Ramos (cell line): ENCODE results near the gene EPB41.

Source experiments
- in situ Hi-C: fragments of 300-500 bp; cut with MboI; formaldehyde crosslinking; loops from one replicate; pipeline ENCODE4 v1.14.3; 2022; ENCODE audit warnings: low sequenced_read_pairs; ENCODE audit not compliant: unreplicated experiment

EPB41 gene

GRCh38 chr1:28889357-28889756, 25.0 kb upstream of the EPB41 start:
- in situ Hi-C loops, result loop anchor here (10.0 kb wide), 1 partner anchor 225 kb away; no protein-coding TSS in a partner anchor

DNA sequence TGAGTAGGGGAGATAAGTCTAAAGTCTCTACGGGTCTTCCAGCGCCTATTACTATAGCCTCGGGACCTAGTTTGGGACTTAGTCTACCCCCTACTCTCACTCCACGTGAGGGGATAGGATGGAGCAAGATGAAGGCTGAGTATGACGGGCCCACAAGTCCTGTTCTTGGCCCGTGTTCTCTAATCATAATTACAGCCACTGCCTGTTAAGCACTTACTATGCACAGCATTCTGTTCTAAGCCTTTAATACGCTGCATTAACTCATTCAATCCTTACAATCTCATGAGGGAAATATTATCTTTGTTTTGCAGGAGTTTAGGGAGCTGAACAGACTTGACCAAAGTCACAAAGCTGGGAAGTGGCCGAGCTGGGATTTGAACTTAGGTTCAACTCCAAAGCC, 23.9 kb upstream of the EPB41 start:
- in situ Hi-C loops, result no loop called here

GRCh38 chr1:28890836-28891235, 23.5 kb upstream of the EPB41 start:
- in situ Hi-C loops, result no loop called here

DNA sequence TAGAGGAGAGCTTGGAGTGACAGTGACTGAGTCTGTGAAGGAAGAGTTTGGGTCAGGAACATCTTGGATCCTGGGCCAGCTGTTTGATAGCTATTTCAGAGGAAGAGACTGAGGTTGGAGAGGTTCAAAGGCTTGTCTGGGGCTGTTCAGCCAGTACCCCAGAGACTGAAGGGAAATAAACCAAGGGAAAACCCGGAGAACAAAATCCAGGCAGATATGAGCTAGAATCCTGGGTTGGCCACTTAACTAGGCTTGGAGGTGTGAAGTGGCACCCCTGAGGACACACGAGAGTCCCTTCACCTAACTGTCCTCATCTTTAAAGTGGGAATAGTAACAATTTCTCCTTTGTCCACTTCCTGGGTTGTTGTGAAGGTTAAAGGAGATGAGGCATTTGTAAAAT, 23.1 kb upstream of the EPB41 start:
- in situ Hi-C loops, result no loop called here

DNA sequence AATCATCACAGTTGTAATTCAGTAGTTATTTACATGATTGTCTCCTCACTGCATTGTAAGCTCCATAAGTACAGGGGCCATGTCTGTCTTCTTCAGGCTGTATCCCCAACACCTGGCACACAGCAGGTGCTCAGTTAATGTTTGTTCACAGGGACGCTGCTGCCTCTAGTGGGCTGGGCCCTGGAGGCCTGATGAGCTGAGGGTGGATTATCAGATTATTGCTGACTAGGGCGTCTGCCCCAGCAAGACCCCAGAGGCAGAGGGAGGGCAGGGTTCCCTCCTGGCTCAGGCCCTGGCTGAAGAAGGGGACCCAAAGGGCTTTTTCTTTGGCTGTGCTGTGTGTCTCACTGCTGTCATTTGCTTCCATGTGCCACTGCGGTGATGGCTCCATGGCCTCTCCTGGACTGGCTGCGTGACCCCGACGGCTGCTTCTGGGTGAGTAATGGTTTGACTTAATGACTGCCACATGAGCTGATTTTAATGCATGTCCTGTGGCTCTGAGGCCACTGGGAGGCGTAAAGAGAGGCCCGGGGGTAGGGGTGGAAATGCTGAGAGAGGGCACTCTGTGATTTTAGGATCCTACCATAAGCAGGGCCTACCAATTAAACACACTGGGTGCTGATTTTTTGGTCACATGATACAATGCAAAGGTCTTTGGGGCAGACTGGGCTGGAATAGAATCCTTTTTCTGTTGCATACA, 20.8 kb upstream of the EPB41 start:
- in situ Hi-C loops, result no loop called here

DNA sequence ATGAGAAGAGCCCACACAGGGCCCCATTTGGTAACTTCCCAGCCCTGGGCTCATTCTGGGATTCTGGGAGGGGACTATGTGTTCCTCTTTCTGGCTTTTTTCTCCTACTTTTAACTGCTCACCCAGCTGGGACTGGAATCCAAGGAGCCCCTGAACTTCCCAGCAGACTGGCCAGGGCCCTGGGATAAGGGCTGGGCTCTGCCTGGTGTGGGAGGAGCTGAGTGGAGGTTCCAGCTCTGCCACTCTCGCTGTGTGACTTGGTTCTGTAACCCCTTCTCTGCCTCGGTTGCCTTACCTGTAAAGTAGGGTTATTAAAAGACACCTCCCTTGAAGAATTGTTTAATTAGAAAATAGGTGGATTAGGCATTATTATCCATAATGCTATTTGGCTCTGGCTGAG, 19.6 kb upstream of the EPB41 start:
- in situ Hi-C loops, result no loop called here

DNA sequence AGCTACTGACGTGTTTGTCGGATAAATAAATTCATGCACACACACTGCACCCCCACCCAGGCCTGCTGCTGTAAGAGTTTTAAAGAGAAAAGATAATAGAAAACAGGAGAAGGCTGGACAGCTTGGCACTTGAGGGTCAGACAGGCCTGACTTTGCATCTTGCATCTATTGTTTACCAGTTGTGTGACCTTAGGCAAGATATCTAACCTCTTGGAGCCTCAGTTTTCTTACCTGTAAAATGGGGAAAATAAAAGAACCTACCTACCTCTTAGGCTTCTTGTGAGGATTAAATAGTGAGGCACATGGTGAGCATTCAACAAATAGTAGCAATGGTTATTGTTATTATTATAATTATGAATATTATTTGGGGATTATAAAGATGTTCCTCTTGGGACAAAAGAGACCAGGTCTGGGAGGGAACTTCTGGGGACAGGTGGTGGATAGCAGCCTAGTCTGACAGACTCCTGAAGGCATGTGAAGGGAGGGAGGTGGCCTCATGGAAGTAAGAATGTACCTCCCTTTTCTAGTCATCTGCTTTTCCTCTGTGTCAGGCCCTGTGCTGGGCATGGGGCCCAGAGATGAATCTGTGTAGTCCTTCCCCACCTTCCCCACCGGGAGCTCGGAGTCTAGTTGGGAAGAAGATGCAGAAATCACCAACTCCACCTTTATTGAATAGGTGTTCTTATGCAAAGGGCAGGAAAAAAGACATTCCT, 18.3 kb upstream of the EPB41 start:
- in situ Hi-C loops, result no loop called here

DNA sequence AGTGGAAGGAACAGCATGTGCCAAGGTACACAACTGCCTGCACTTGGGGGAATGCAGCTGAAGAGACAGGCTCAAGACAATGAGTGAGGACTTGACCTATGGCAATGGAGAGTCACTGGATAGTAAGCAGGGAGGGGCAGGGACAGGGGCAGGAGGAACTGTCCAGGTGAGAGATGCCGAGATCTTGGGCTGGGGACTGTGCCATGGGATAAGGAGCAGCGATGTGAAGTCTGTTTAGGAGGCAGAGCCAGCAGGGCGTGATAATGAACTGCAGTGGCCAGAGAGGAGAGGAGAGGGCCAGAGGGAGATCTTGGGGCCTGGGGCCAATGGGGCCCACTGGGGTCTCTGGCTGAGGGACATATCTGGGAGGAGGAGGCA, 17.8 kb upstream of the EPB41 start:
- in situ Hi-C loops, result no loop called here

DNA sequence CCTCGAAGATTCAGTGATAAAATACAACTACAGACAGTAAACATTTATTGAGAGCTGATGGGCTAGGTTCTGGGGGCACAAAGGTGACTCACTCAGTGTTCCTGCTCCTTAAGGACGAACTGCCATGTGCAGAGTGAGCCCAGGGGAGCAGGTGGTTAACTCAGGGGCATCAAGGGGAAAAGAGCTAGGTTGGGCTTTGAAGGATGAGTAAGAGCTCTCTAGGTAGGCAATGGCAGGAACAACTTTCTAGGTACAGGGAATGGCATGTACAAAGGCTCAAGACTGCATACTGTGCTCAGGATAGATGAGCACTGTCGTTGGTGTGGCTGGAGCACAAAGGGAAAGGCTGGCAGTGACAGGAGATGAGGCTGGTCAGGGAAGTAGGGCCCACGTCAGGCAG, 16.6 kb upstream of the EPB41 start:
- in situ Hi-C loops, result no loop called here

DNA sequence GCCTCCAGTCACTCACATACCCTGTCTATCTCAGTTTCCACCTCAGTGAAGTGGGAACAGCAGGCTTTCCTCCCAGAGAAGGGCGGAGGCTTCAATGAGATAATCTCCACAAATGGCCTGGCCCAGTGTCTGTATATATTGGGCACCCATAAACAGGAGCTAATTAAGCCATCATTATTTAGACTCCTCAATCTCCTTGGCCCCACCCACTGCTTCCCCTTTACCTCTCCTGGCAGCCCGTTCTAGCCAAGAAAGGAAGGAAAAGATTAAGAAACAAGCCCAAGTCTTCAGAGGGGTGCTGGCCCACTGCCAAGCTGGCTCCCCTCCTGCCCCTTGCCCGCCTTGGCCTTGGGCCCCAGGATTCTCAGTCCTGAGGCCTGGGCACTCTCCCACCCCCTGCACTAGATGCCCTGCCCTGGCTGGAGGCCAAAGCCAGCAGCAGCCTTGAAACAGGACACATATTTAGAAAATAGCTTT, 15.9 kb upstream of the EPB41 start:
- in situ Hi-C loops, result no loop called here

DNA sequence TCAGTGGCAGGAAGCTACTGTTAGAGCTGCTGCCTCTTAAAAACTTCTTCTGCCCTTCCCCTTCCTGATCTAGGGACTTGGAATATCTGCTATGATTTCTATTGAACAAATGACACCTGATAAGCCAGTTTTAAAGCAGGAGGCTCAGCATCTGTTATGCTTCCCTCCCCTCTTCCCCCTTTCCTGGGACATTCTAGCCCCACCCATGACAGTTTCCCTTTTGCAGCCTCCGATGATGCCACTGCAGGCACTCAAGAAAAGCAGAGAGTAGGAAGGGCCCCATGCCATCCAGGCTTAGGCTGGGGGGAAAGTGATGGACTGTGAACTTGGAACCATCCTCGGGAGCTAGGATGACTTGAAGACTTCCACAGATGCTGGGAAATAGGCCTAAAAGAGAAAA, 15.1 kb upstream of the EPB41 start:
- in situ Hi-C loops, result no loop called here

- in situ Hi-C loops, result no loop called here
Observed at GRCh38 chr1:28900562-28900961, 13.8 kb upstream of the EPB41 start.

GRCh38 chr1:28902738-28903137, 11.6 kb upstream of the EPB41 start:
- in situ Hi-C loops, result no loop called here

DNA sequence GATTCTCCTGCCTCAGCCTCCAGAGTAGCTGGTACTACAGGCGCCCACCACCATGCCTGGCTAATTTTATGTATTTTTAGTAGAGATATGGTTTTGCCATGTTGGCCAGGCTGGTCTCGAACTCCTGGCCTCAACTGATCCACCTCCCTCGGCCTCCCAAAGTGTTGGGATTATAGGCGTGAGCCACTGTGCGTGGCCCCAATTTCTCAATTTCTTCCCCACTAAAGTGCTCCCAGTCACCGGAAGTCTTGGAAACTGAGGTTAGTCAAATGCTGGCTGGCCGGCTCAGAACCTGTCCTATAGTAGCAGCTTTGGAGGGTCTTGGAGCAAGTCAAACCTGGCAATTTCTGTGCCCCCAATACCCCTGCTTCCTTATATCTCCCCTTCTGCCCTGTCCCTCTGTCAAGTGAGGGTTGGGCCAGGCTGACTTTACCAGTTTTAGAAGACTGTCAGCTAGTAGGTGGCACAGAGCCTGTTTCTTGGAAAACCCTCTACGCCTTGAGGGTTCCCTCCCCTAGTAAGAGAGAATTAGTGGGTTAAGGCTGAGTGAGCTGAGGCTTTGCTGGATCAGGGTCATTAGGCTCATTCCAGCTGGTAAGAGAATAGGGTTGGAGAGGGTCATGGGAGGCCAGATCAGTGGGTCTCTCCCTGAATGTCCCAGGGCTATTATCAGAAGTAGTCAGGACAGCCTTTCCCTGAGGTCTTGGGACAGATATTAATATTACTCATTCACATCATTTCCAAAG, 8.3 kb upstream of the EPB41 start:
- in situ Hi-C loops, result no loop called here

- in situ Hi-C loops, result no loop called here
Observed at GRCh38 chr1:28909198-28909597, 5.2 kb upstream of the EPB41 start.

GRCh38 chr1:28910379-28911115, 3.8 kb upstream of the EPB41 start:
- in situ Hi-C loops, result no loop called here

DNA sequence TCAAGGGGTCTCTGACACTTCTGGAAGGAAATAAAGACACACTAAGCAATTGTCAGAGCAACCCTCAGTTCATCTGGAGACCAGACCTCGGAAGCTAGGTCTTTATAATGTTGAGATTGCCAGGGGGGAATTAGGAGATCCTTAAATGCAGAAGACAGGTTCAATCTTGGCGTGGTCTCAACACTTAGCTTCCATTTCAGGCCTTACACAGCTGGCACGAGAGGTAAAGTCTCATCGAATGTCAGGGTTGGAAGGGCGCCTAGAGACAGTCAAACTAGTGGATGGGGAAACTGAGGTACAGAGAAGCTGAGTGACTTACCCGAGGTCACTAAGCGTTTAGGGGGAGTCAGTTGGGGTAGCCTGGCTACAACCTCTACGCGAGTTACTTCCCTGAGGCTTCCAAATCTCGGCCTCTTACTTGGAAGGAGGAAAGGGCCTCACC, 562 bp upstream of the EPB41 start:
- in situ Hi-C loops, result no loop called here

- in situ Hi-C loops, result no loop called here
Observed at GRCh38 chr1:28915031-28915895, 894 bp downstream of the EPB41 start.

DNA sequence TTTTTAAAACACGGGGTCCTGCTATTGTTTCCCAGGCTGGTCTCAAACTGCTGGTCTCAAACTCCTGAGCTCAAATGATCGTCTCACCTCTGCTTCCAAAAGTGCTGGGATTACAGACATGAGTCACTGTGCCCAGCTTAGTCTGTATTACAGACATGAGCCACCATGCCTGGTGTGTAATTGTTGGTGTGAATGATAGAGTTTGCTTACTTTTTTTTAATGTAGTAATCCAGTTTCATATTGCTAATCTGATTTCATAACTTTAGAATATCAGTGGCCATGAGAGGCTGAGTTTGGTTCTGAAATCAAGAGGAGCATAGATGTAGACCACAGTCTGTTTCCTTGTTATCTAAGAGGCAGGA, 3.4 kb downstream of the EPB41 start:
- in situ Hi-C loops, result no loop called here
